Neural cell (in vitro differentiated cells): ENCODE results near the gene RPUSD2. TPM values are rescaled to one million over a fixed set of nuclear protein-coding genes. Genes with fewer than 3 reads are reported as not detected.

Experiments used
- H2AFZ ChIP-seq: fragments of 200-600, 300-800 bp; sonication (generic), shearing (Covaris generic); 2 replicates; pipeline ENCODE4 v1.6.0; 2014; ENCODE audit warnings: low read depth, mild to moderate bottlenecking, antibody characterized with exemption, low read length, moderate library complexity
- H3F3A ChIP-seq: fragments of 200-600 bp; shearing (Covaris generic); 2 replicates; pipeline ENCODE4 v1.6.1; 2016; ENCODE audit warnings: mild to moderate bottlenecking, moderate library complexity, mixed read lengths, antibody characterized with exemption, low read length; ENCODE audit not compliant: insufficient read depth, poor library complexity, severe bottlenecking
- H3K27ac ChIP-seq: fragments of 200-600, 300-800 bp; sonication (generic), shearing (Covaris generic); 2 replicates; pipeline ENCODE4 v1.5.1; 2014; ENCODE audit warnings: mild to moderate bottlenecking, low read length, moderate library complexity
- H3K27me3 ChIP-seq: fragments of 300-800, 200-600 bp; sonication (generic), shearing (Covaris generic); 2 replicates; pipeline ENCODE4 v1.6.0; 2014; ENCODE audit warnings: mild to moderate bottlenecking, low read depth, low read length, moderate library complexity; ENCODE audit not compliant: insufficient read depth
- H3K36me3 ChIP-seq: fragments of 300-800, 200-600 bp; sonication (generic), shearing (Covaris generic); 2 replicates; pipeline ENCODE4 v1.5.1; 2014; ENCODE audit warnings: mild to moderate bottlenecking, antibody characterized with exemption, low read length, moderate library complexity; ENCODE audit not compliant: insufficient read depth
- H3K4me2 ChIP-seq: fragments of 300-800, 200-600 bp; sonication (generic), shearing (Covaris generic); 2 replicates; pipeline ENCODE4 v1.6.0; 2014; ENCODE audit warnings: mild to moderate bottlenecking, low read length
- H3K4me3 ChIP-seq: fragments of 300-800, 200-600 bp; sonication (generic), shearing (Covaris generic); 2 replicates; pipeline ENCODE4 v1.5.1; 2014; ENCODE audit warnings: mild to moderate bottlenecking, low read length, moderate library complexity
- H3K79me2 ChIP-seq: fragments of 200-600 bp; shearing (Covaris generic); replicated peaks from 2 replicates; pipeline ENCODE4 v1.6.0; 2014; ENCODE audit warnings: mild to moderate bottlenecking, low read length, moderate library complexity; ENCODE audit not compliant: insufficient read depth
- H3K9ac ChIP-seq: fragments of 300-800, 200-600 bp; sonication (generic), shearing (Covaris generic); 2 replicates; pipeline ENCODE4 v1.6.1; 2016; ENCODE audit warnings: mild to moderate bottlenecking, low read length, mixed read lengths
- H3K9me2 ChIP-seq: fragments of 200-600 bp; shearing (Covaris generic); 2 replicates; pipeline ENCODE4 v1.6.1; 2016; ENCODE audit warnings: mild to moderate bottlenecking, low read length, mixed read lengths; ENCODE audit not compliant: insufficient read depth
- H3K9me3 ChIP-seq: fragments of 200-600, 300-800 bp; sonication (generic), shearing (Covaris generic); 2 replicates; pipeline ENCODE4 v1.6.1; 2016; ENCODE audit warnings: mild to moderate bottlenecking, mixed run types, low read length, moderate library complexity, mixed read lengths
- H4K20me1 ChIP-seq: fragments of 200-600 bp; shearing (Covaris generic); 2 replicates; pipeline ENCODE4 v1.6.1; 2016; ENCODE audit warnings: mild to moderate bottlenecking, mixed run types; ENCODE audit not compliant: insufficient read depth
- EP300 ChIP-seq: fragments of 450-650 bp; conservative IDR thresholded peaks from 2 replicates; pipeline ENCODE4 v1.6.1; 2014; ENCODE audit warnings: antibody characterized with exemption, mild to moderate bottlenecking, moderate library complexity; ENCODE audit not compliant: poor library complexity, severe bottlenecking
- EZH2 ChIP-seq: fragments of 200-600, 300-800 bp; shearing (Covaris generic), sonication (generic); IDR thresholded peaks from 2 replicates; pipeline ENCODE4 v1.6.1; 2014; ENCODE audit warnings: antibody characterized with exemption, low read length, borderline replicate concordance, mild to moderate bottlenecking; ENCODE audit not compliant: insufficient read depth, poor library complexity, severe bottlenecking
- MXI1 ChIP-seq: fragments of 450-650 bp; conservative IDR thresholded peaks from 2 replicates; pipeline ENCODE4 v1.6.1; 2014; ENCODE audit warnings: antibody characterized with exemption, mild to moderate bottlenecking; ENCODE audit not compliant: poor library complexity, severe bottlenecking
- POLR2AphosphoS5 ChIP-seq: IDR thresholded peaks from 2 replicates; pipeline ENCODE4 v1.6.1; 2012
- RAD21 ChIP-seq: fragments of 450-650 bp; conservative IDR thresholded peaks from 2 replicates; pipeline ENCODE4 v1.6.1; 2014; ENCODE audit warnings: antibody characterized with exemption, mild to moderate bottlenecking, moderate library complexity
- SMC3 ChIP-seq: fragments of 450-650 bp; conservative IDR thresholded peaks from 2 replicates; pipeline ENCODE4 v1.6.1; 2014; ENCODE audit warnings: antibody characterized with exemption, mild to moderate bottlenecking, moderate library complexity; ENCODE audit not compliant: poor library complexity
- TAF1 ChIP-seq: IDR thresholded peaks from 2 replicates; pipeline ENCODE4 v1.6.1; 2012; ENCODE audit warnings: low read depth
- polyA plus RNA-seq: library from polyadenylated mRNA; depleted of rRNA; stranded (reverse); fragments of >200 nt; gene quantifications from 2 replicates; pipeline ENCODE4 v1.2.3, GENCODE V29; 2014
- TF ChIP-seq, protein P1 (sequence below): IDR thresholded peaks from 2 replicates; pipeline ENCODE4 v1.6.1; 2012; ENCODE audit warnings: borderline replicate concordance
- TF ChIP-seq, protein P2 (sequence below): fragments of 450-650 bp; IDR thresholded peaks from 2 replicates; pipeline ENCODE4 v1.5.1; 2014; ENCODE audit warnings: antibody characterized with exemption, mild to moderate bottlenecking, moderate library complexity; ENCODE audit not compliant: poor library complexity, severe bottlenecking

Gene RPUSD2
- polyA plus RNA-seq, 1 donor from 2014 or later, result 13.2 TPM

DNA sequence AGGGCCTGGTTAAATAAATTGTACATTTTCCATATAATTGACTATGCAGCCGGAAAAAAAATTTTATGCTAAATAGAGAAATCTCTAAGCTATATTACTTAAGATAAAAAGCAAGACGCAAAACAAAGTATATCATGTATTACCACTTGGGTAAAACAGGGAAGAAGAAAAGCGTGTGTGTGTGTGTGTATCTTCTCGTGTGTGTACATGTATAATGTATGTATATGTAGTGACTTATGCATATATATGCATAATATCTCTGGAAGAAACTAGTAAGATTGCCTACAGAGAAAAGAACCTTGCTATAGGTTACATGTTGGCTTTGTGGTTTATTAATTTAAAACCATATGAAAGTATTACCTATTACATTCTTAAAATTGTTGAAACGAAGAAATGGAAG lies 44.0 kb downstream of the RPUSD2 start:
- Histone ChIP-seq H3K9me3 (no peaks in the 10 kb centered on the region), H3K79me2 (no peaks in the 10 kb centered on the region), H3K36me3 (no peaks in the 10 kb centered on the region), H3K4me3 (no peak overlapping the region), H3K4me2 (no peak overlapping the region), H4K20me1 (no peaks in the 10 kb centered on the region), H2AFZ (no peak overlapping the region), H3K9me2 (no peaks in the 10 kb centered on the region), H3K9ac (no peak overlapping the region), H3F3A (no peaks in the 10 kb centered on the region), H3K27ac (no peak overlapping the region), H3K27me3 (no peaks in the 10 kb centered on the region)
- TF ChIP-seq RAD21 (no peak), EZH2 (no peak), TAF1 (no peak), EP300 (no peak), POLR2AphosphoS5 (no peak), MXI1 (no peak), SMC3 (no peak)
- TF ChIP-seq, protein P1, sequence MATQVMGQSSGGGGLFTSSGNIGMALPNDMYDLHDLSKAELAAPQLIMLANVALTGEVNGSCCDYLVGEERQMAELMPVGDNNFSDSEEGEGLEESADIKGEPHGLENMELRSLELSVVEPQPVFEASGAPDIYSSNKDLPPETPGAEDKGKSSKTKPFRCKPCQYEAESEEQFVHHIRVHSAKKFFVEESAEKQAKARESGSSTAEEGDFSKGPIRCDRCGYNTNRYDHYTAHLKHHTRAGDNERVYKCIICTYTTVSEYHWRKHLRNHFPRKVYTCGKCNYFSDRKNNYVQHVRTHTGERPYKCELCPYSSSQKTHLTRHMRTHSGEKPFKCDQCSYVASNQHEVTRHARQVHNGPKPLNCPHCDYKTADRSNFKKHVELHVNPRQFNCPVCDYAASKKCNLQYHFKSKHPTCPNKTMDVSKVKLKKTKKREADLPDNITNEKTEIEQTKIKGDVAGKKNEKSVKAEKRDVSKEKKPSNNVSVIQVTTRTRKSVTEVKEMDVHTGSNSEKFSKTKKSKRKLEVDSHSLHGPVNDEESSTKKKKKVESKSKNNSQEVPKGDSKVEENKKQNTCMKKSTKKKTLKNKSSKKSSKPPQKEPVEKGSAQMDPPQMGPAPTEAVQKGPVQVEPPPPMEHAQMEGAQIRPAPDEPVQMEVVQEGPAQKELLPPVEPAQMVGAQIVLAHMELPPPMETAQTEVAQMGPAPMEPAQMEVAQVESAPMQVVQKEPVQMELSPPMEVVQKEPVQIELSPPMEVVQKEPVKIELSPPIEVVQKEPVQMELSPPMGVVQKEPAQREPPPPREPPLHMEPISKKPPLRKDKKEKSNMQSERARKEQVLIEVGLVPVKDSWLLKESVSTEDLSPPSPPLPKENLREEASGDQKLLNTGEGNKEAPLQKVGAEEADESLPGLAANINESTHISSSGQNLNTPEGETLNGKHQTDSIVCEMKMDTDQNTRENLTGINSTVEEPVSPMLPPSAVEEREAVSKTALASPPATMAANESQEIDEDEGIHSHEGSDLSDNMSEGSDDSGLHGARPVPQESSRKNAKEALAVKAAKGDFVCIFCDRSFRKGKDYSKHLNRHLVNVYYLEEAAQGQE, result no peak
- TF ChIP-seq, protein P2, sequence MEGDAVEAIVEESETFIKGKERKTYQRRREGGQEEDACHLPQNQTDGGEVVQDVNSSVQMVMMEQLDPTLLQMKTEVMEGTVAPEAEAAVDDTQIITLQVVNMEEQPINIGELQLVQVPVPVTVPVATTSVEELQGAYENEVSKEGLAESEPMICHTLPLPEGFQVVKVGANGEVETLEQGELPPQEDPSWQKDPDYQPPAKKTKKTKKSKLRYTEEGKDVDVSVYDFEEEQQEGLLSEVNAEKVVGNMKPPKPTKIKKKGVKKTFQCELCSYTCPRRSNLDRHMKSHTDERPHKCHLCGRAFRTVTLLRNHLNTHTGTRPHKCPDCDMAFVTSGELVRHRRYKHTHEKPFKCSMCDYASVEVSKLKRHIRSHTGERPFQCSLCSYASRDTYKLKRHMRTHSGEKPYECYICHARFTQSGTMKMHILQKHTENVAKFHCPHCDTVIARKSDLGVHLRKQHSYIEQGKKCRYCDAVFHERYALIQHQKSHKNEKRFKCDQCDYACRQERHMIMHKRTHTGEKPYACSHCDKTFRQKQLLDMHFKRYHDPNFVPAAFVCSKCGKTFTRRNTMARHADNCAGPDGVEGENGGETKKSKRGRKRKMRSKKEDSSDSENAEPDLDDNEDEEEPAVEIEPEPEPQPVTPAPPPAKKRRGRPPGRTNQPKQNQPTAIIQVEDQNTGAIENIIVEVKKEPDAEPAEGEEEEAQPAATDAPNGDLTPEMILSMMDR, result no peak

DNA sequence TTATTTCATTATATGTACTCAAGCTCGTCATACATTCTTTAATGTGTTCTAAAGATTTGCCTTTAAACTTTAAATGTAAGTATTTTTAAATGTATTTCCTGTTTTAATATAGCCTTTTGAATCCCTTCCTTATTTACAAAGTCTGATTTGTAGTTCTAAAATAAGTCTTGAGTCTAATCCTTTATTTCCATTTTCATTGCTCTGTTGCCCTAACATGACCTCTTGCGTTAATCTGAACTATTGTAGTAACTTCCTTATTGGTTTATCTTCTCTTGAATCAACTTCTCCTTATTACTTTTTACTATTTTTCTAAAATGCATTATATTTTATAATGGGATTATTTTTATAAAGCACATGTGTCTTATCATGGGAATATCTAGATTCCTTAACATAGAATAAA lies 48.9 kb downstream of the RPUSD2 start:
- no peaks in the 10 kb centered on the region for H3K9me2 ChIP-seq
- no peaks in the 10 kb centered on the region for H3F3A ChIP-seq
- H2AFZ ChIP-seq, result no peak overlapping the region
- no peaks in the 10 kb centered on the region for H3K36me3 ChIP-seq
- H3K27me3 ChIP-seq, result no peaks in the 10 kb centered on the region
- H3K27ac ChIP-seq, result no peak overlapping the region
- no peaks in the 10 kb centered on the region for H3K9me3 ChIP-seq
- no peak overlapping the region for H3K9ac ChIP-seq
- no peak for TF ChIP-seq SMC3
- TF ChIP-seq, protein P2, result no peak
- TF ChIP-seq POLR2AphosphoS5, result no peak
- TF ChIP-seq MXI1, result no peak
- TF ChIP-seq, protein P1, result no peak
- TF ChIP-seq EP300, result no peak
- TF ChIP-seq EZH2, result no peak
- TF ChIP-seq RAD21, result no peak
- no peak for TF ChIP-seq TAF1
- H3K4me3 ChIP-seq, result no peak overlapping the region
- H4K20me1 ChIP-seq, result no peaks in the 10 kb centered on the region
- no peaks in the 10 kb centered on the region for H3K79me2 ChIP-seq
- no peak overlapping the region for H3K4me2 ChIP-seq
